Spleen (tissue), 13 donors: ENCODE results near the gene TAOK2. TPM values are rescaled to one million over a fixed set of nuclear protein-coding genes. Genes with fewer than 3 reads are reported as not detected.

ENCODE experiments used
- DNase-seq: peaks from one replicate; pipeline ENCODE4 v3.0.0-alpha.2; 2020
- H3K27ac ChIP-seq, 8 donors: fragments of 200-600 bp; sonication (generic) in 7 of 8; 1 replicate in 4 of 8; 2 replicates in 4 of 8; pipeline versions ENCODE4 v1.5.0 to v1.8.0; 2016 to 2021; ENCODE audit warnings: inconsistent platforms in 4 of 8, mild to moderate bottlenecking in 4 of 8, moderate library complexity in 1 of 8
- H3K27me3 ChIP-seq, 7 donors: fragments of 200-600 bp; sonication (generic) in 6 of 7; replicated peaks in 1 of 7; 1 replicate in 4 of 7; 2 replicates in 3 of 7; pipeline versions ENCODE4 v1.5.0 to v1.8.0; 2016 to 2021; ENCODE audit warnings: inconsistent platforms in 3 of 7, mild to moderate bottlenecking in 1 of 7
- H3K36me3 ChIP-seq, 6 donors: fragments of 200-600 bp; sonication (generic) in 5 of 6; 1 replicate in 4 of 6; 2 replicates in 2 of 6; pipeline versions ENCODE4 v1.5.0 to v1.8.0; 2016 to 2021; ENCODE audit warnings: inconsistent platforms in 2 of 6
- H3K4me1 ChIP-seq, 6 donors: fragments of 200-600 bp; sonication (generic) in 5 of 6; 1 replicate in 3 of 6; 2 replicates in 3 of 6; pipeline versions ENCODE4 v1.5.0 to v1.8.0; 2016 to 2021; ENCODE audit warnings: inconsistent platforms in 3 of 6
- H3K4me3 ChIP-seq, 8 donors: fragments of 200-600 bp; sonication (generic) in 7 of 8; 1 replicate in 4 of 8; 2 replicates in 4 of 8; pipeline versions ENCODE4 v1.5.0 to v1.8.0; 2016 to 2021; ENCODE audit warnings: inconsistent platforms in 4 of 8, mild to moderate bottlenecking in 4 of 8, moderate library complexity in 2 of 8
- H3K9me3 ChIP-seq, 8 donors: fragments of 200-600 bp; sonication (generic) in 7 of 8; 1 replicate in 4 of 8; 2 replicates in 4 of 8; pipeline versions ENCODE4 v1.5.0 to v1.8.0; 2016 to 2021; ENCODE audit warnings: inconsistent platforms in 4 of 8
- CTCF ChIP-seq, 11 experiments: fragments of 200-600 bp in 7 of 11; fragments of 450-650 bp in 4 of 11; sonication (generic) in 4 of 11; IDR thresholded peaks in 8 of 11; conservative IDR thresholded peaks in 3 of 11; 1 replicate in 7 of 11; 2 replicates in 4 of 11; pipeline versions ENCODE4 v1.4.0 to v1.8.0; 2016 to 2021; ENCODE audit warnings: antibody characterized with exemption in 11 of 11, inconsistent platforms in 4 of 11, mild to moderate bottlenecking in 1 of 11
- POLR2A ChIP-seq, 3 donors: fragments of 450-650 bp; IDR thresholded peaks; one replicate each; pipeline ENCODE4 v1.5.1; 2017; ENCODE audit warnings: antibody characterized with exemption in 3 of 3, mild to moderate bottlenecking in 1 of 3
- POLR2AphosphoS5 ChIP-seq, 3 donors: sonication (generic); formaldehyde crosslinking; IDR thresholded peaks; one replicate each; pipeline ENCODE4 v1.5.1; 2017; ENCODE audit warnings: antibody characterized with exemption in 3 of 3
- WGBS, 5 donors: extraction: QIAGEN DNeasy Blood & Tissue Kit in 3 of 5; methylation state at CpG; one replicate each; pipeline versions ENCODE4 v1.1.5 to v1.1.7; 2013 to 2018; 5-methylcytosine and 5-hydroxymethylcytosine counted together
- intact Hi-C: fragments of 100-400 bp; cut with DNase I; formaldehyde crosslinking; loops from one replicate; pipeline ENCODE4 v1.15.0; 2023; ENCODE audit warnings: low total_unique reads
- long read RNA-seq, 2 donors: transcript quantifications; one replicate each; lab custom pipeline, GENCODE V29; 2026
- polyA plus RNA-seq, 3 donors: library from polyadenylated mRNA; stranded (reverse); fragments of 200-250 nt; gene quantifications; one replicate each; pipeline ENCODE4 v1.2.1, GENCODE V29; 2013
- total RNA-seq, 7 donors: library from RNA; depleted of rRNA in 3 of 7; stranded (reverse); fragments of >200 nt in 3 of 7; fragmentation: NEBNext Ultra II Directional in 4 of 7; extraction: Animal tissue kit (Norgen Biotek cat#: 25700) in 4 of 7; gene quantifications; one replicate each; pipeline versions ENCODE4 v1.1.0 to v1.2.1, GENCODE V29; 2016 to 2021
- donor health status: healthy with polysubstance abuse.
- donor health status: DM: no; HTN: no; CAD: no; lungs with moderate emphysema.
- donor health status: DM: no; HTN: no; CAD: no.
- donor health status: Bipolar disorder and iron deficiency.
- donor health status: healthy.
- donor health status: DM: no; HTN: no; CAD: no.
- donor health status: DM: yes; HTN: yes; CAD: no.

TAOK2 gene
- total RNA-seq = 10 to 100 TPM; 60.0 to 96.5 (median 78.6) TPM
- polyA plus RNA-seq = 10 to 100 TPM; 13.2 to 52.0 (median 18.5) TPM
- long read RNA-seq, donor 1, full-length matches to known transcripts = 3 of 8 reads
- long read RNA-seq, donor 1, partial matches to known transcripts = 5 of 8 reads
- long read RNA-seq, donor 1, other reads (novel, unspliced or antisense) = 0 of 8 reads
- long read RNA-seq, donor 2, full-length matches to known transcripts = 2 of 2 reads
- long read RNA-seq, donor 2, partial matches to known transcripts = 0 of 2 reads
- long read RNA-seq, donor 2, other reads (novel, unspliced or antisense) = 0 of 2 reads

DNA sequence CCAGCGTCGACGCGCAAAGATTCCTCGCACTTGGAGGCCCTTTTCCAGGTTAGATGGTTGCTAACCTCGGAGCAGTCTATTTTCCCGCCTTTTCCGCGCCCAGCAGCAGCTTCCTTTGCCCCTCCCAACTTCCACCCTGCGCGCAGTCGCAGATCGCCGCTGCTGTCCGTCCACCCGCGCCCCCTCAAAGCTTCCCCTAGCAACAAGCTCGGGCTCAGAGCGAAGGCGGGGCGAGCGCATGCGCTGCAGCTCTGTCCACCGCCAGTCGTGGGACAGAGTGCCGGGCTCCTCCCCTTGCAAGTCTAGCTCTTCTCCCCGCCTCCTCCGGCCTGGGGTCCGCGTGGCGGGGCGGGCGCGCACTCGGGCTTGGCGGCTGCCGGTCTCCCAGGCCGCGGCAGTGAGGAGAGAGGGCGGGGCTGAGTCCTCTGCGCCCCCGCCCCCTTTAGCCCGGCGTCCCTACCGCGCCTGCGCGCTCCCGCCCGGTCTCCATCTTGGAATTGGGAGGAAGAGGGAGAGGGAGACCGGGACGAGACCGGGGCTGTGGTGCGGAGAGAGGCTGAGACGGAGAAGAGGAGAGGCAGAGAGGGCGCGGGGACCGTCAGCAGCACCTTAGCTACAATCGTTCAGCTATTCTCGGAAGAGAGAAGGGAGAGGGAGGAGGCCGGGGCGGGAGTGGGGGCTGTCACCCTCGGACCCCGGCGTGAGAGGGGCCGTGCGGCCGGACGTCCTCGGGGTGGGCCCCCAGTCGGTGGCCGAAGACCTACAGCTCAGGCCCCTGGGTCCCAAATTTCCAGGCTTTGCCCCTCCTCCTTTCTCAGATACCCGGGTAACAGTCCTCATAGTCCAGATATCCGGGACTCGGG, at the start of gene TAOK2:
TSS of gene TAOK2 (plus strand) at position 485 of the 863 bp plus-strand sequence. CDS start 3,905 bp downstream, outside the sequence.
- peak; percentile 100 for DNase-seq
- peaks cover 0 to 55% (median 31%) of the 10 kb centered on the region in 6 donors for H3K36me3 ChIP-seq
- H3K27ac ChIP-seq = peak within 1 kb of the TSS; percentile 91 to 96 (median 95)
- H3K27me3 ChIP-seq = no peaks in the 10 kb centered on the region
- TF ChIP-seq POLR2A (IDR thresholded peaks at IDR 0.05) (peak in 2 of 3 donors; percentile 48 to 50), CTCF (IDR thresholded peaks at IDR 0.05 in 8 of 11, conservative IDR thresholded peaks at IDR 0.05 in 3 of 11) (peak in 1 of 11 experiments; percentile 36), POLR2AphosphoS5 (IDR thresholded peaks at IDR 0.05) (peak; percentile 94 to 97 (median 95))
- peak within 1 kb of the TSS; percentile 76 to 99 (median 94) for H3K4me3 ChIP-seq
- 3 to 6% (median 4%) methylated on average over 43 to 75 of the region's 75 CpGs for WGBS, 5 donors
- H3K4me1 ChIP-seq = peaks cover 23 to 60% (median 44%) of the 10 kb centered on the region in 6 donors
- H3K9me3 ChIP-seq = no peaks in the 10 kb centered on the region
- intact Hi-C loops = loop anchor here (2.0 kb wide), 1 partner anchor 21 kb away; the partner anchor contains the start of gene HIRIP3

DNA sequence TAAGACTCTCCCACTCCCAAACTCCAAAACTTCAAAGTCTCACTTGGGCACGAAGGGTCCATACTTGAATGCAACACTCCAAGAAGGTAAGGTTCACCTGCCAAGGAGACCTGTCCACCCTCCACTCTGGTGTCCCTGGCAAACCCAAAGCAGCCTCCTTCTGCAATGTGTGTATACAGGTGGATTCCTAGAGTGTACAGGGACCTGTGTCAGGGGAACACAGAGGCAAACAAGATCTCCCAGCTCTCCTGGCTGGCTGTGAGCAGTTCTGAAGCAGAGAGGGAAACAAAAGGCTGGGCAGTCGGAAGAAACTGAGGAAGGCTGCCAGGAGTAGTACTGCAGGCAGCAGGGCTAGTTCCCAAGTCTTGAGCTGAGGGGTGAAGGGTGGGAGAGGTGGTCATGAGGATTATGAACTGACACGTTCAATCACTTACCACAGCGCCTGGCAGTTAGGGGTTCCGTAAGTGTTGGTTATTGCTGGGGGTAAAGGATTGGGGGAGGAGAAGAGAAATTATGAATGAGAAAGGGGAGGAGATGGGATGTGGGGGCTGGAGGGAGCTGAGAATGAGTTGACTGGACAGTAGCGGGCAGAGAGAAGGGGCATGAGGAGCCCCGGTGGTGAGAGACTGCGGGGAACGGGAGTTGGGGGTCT, 48.4 kb upstream of the TAOK2 start:
- 10 to 15% (median 13%) methylated on average over 7 to 9 of the region's 9 CpGs for WGBS, 5 donors
- Histone ChIP-seq H3K4me3 (peak overlapping the region; percentile 89 to 100 (median 98)), H3K27me3 (no peaks in the 10 kb centered on the region), H3K27ac (peak overlapping the region in 6 of 8 donors; percentile 84 to 94 (median 90)), H3K9me3 (no peaks in the 10 kb centered on the region), H3K36me3 (peaks cover 0 to 38% (median 23%) of the 10 kb centered on the region in 6 donors), H3K4me1 (peaks cover 12 to 40% (median 29%) of the 10 kb centered on the region in 6 donors)
- TF ChIP-seq POLR2A (IDR thresholded peaks at IDR 0.05) = no peak
- no peak for TF ChIP-seq CTCF (IDR thresholded peaks at IDR 0.05 in 8 of 11, conservative IDR thresholded peaks at IDR 0.05 in 3 of 11)
- TF ChIP-seq POLR2AphosphoS5 (IDR thresholded peaks at IDR 0.05) = no peak
- intact Hi-C loops = no loop called here
- no peak for DNase-seq

GRCh38 chr16:29925781-29926710, 47.6 kb upstream of the TAOK2 start, which contains the start of gene KCTD13:
KCTD13 (minus strand) TSS chr16:29926226; CDS start chr16:29926033, 193 bp downstream.
- peak within 1 kb of the TSS; percentile 89 to 100 (median 98) for H3K4me3 ChIP-seq
- peaks cover 12 to 40% (median 29%) of the 10 kb centered on the region in 6 donors for H3K4me1 ChIP-seq
- TF ChIP-seq CTCF (IDR thresholded peaks at IDR 0.05 in 8 of 11, conservative IDR thresholded peaks at IDR 0.05 in 3 of 11) (peak in 2 of 11 experiments; percentile 3 to 30), POLR2AphosphoS5 (IDR thresholded peaks at IDR 0.05) (peak; percentile 97 to 98 (median 98)), POLR2A (IDR thresholded peaks at IDR 0.05) (peak in 2 of 3 donors; percentile 47 to 85)
- peak within 1 kb of the TSS; percentile 84 to 94 (median 89) for H3K27ac ChIP-seq
- intact Hi-C loops = no loop called here
- H3K36me3 ChIP-seq = peaks cover 0 to 29% (median 16%) of the 10 kb centered on the region in 6 donors
- no peaks in the 10 kb centered on the region for H3K9me3 ChIP-seq
- DNase-seq = peak; percentile 95
- no peaks in the 10 kb centered on the region for H3K27me3 ChIP-seq
- 0 to 2% (median 1%) methylated on average over 43 to 89 of the region's 89 CpGs for WGBS, 5 donors
